ENCODE data around the gene ZYX.
A peak's percentile ranks its signal among the peaks of the same experiment; 100 is the strongest.

The ZYX gene

GRCh38 chr7:143374561-143374960 is 6.6 kb upstream of the ZYX start:
- Histone ChIP-seq H2BK120ac (ENCODE audit: low read depth, low read length) (no peak overlapping the region), H2AK5ac (ENCODE audit: low read length) (no peak overlapping the region), H3K79me1 (ENCODE audit: low read length) (peaks cover 2% of the 10 kb centered on the region), H4K8ac (ENCODE audit: low read depth, low read length) (no peak overlapping the region), H3K4me1 (ENCODE audit: control insufficient read depth, low read depth, low read length) (peaks cover 7% of the 10 kb centered on the region), H3K79me2 (ENCODE audit: control insufficient read depth, insufficient read depth, low read length) (peaks cover 5% of the 10 kb centered on the region), H3K4ac (ENCODE audit: low read depth, low read length) (no peak overlapping the region), H3K23ac (ENCODE audit: low read length) (no peak overlapping the region), H3K56ac (ENCODE audit: low read length) (no peak overlapping the region), H3K36me3 (ENCODE audit: control insufficient read depth, insufficient read depth, low read length) (no peaks in the 10 kb centered on the region), H3K4me3 (ENCODE audit: low read length) (no peak overlapping the region), H3K27me3 (ENCODE audit: insufficient read depth, low read length, poor library complexity) (no peaks in the 10 kb centered on the region), H3K18ac (ENCODE audit: low read length) (no peak overlapping the region), H2BK5ac (ENCODE audit: low read length) (no peak overlapping the region), H2BK15ac (replicated peaks; ENCODE audit: low read depth) (no peak overlapping the region), H3K4me2 (ENCODE audit: low read length) (no peak overlapping the region), H3K27ac (ENCODE audit: low read depth, low read length) (no peak overlapping the region), H4K5ac (ENCODE audit: low read length) (no peak overlapping the region), H3K9ac (ENCODE audit: low read length) (no peak overlapping the region)
- DNase-seq = no peak
- no CpG with 5 or more reads among the region's 5 CpGs for WGBS (ENCODE audit: extremely low coverage, insufficient coverage, low lambda C conversion rate)

GRCh38 chr7:143375298-143376034 is 5.7 kb upstream of the ZYX start:
- DNase-seq = no peak
- Histone ChIP-seq H3K79me1 (ENCODE audit: low read length) (peaks cover 6% of the 10 kb centered on the region), H2AK5ac (ENCODE audit: low read length) (no peak overlapping the region), H3K79me2 (ENCODE audit: control insufficient read depth, insufficient read depth, low read length) (peaks cover 9% of the 10 kb centered on the region), H3K4me1 (ENCODE audit: control insufficient read depth, low read depth, low read length) (peaks cover 7% of the 10 kb centered on the region), H3K27ac (ENCODE audit: low read depth, low read length) (no peak overlapping the region), H3K36me3 (ENCODE audit: control insufficient read depth, insufficient read depth, low read length) (no peaks in the 10 kb centered on the region), H3K23ac (ENCODE audit: low read length) (no peak overlapping the region), H3K9ac (ENCODE audit: low read length) (no peak overlapping the region), H3K27me3 (ENCODE audit: insufficient read depth, low read length, poor library complexity) (no peaks in the 10 kb centered on the region), H3K18ac (ENCODE audit: low read length) (no peak overlapping the region), H3K56ac (ENCODE audit: low read length) (peak overlapping the region; percentile 12), H2BK120ac (ENCODE audit: low read depth, low read length) (no peak overlapping the region), H3K4me2 (ENCODE audit: low read length) (no peak overlapping the region), H4K8ac (ENCODE audit: low read depth, low read length) (no peak overlapping the region), H3K4me3 (ENCODE audit: low read length) (no peak overlapping the region), H3K4ac (ENCODE audit: low read depth, low read length) (no peak overlapping the region), H2BK15ac (replicated peaks; ENCODE audit: low read depth) (no peak overlapping the region), H4K5ac (ENCODE audit: low read length) (no peak overlapping the region), H2BK5ac (ENCODE audit: low read length) (no peak overlapping the region)
- WGBS (ENCODE audit: extremely low coverage, insufficient coverage, low lambda C conversion rate) = no CpG with 5 or more reads among the region's 7 CpGs

GRCh38 chr7:143376396-143376795 is 4.7 kb upstream of the ZYX start:
- no peak overlapping the region for H4K8ac ChIP-seq (ENCODE audit: low read depth, low read length)
- H2AK5ac ChIP-seq (ENCODE audit: low read length) = no peak overlapping the region
- no peak overlapping the region for H3K4ac ChIP-seq (ENCODE audit: low read depth, low read length)
- H3K27me3 ChIP-seq (ENCODE audit: insufficient read depth, low read length, poor library complexity) = no peaks in the 10 kb centered on the region
- peaks cover 10% of the 10 kb centered on the region for H3K79me2 ChIP-seq (ENCODE audit: control insufficient read depth, insufficient read depth, low read length)
- H3K9ac ChIP-seq (ENCODE audit: low read length) = no peak overlapping the region
- no peak overlapping the region for H4K5ac ChIP-seq (ENCODE audit: low read length)
- no CpG with 5 or more reads among the region's 5 CpGs for whole genome bisulfite sequencing (ENCODE audit: extremely low coverage, insufficient coverage, low lambda C conversion rate)
- no peak overlapping the region for H3K4me2 ChIP-seq (ENCODE audit: low read length)
- H2BK120ac ChIP-seq (ENCODE audit: low read depth, low read length) = no peak overlapping the region
- no peak overlapping the region for H2BK5ac ChIP-seq (ENCODE audit: low read length)
- no peak overlapping the region for H3K18ac ChIP-seq (ENCODE audit: low read length)
- no peaks in the 10 kb centered on the region for H3K36me3 ChIP-seq (ENCODE audit: control insufficient read depth, insufficient read depth, low read length)
- peaks cover 6% of the 10 kb centered on the region for H3K79me1 ChIP-seq (ENCODE audit: low read length)
- peaks cover 7% of the 10 kb centered on the region for H3K4me1 ChIP-seq (ENCODE audit: control insufficient read depth, low read depth, low read length)
- H3K56ac ChIP-seq (ENCODE audit: low read length) = no peak overlapping the region
- no peak overlapping the region for H3K23ac ChIP-seq (ENCODE audit: low read length)
- H3K27ac ChIP-seq (ENCODE audit: low read depth, low read length) = no peak overlapping the region
- DNase-seq = no peak
- H3K4me3 ChIP-seq (ENCODE audit: low read length) = no peak overlapping the region
- H2BK15ac ChIP-seq (replicated peaks; ENCODE audit: low read depth) = no peak overlapping the region

- no peak overlapping the region for H4K8ac ChIP-seq (ENCODE audit: low read depth, low read length)
- H3K4me3 ChIP-seq (ENCODE audit: low read length) = peak overlapping the region; percentile 36
- no peak overlapping the region for H3K27ac ChIP-seq (ENCODE audit: low read depth, low read length)
- peak overlapping the region; percentile 21 for H4K5ac ChIP-seq (ENCODE audit: low read length)
- peak overlapping the region; percentile 80 for H3K9ac ChIP-seq (ENCODE audit: low read length)
- H3K79me1 ChIP-seq (ENCODE audit: low read length) = peaks cover 20% of the 10 kb centered on the region
- no CpG with 5 or more reads among the region's 15 CpGs for WGBS (ENCODE audit: extremely low coverage, insufficient coverage, low lambda C conversion rate)
- no peak for DNase-seq
- H3K4me1 ChIP-seq (ENCODE audit: control insufficient read depth, low read depth, low read length) = peaks cover 20% of the 10 kb centered on the region
- peaks cover 43% of the 10 kb centered on the region for H3K79me2 ChIP-seq (ENCODE audit: control insufficient read depth, insufficient read depth, low read length)
- no peaks in the 10 kb centered on the region for H3K27me3 ChIP-seq (ENCODE audit: insufficient read depth, low read length, poor library complexity)
- no peak overlapping the region for H3K23ac ChIP-seq (ENCODE audit: low read length)
- no peak overlapping the region for H2BK120ac ChIP-seq (ENCODE audit: low read depth, low read length)
- no peak overlapping the region for H2BK5ac ChIP-seq (ENCODE audit: low read length)
- peak overlapping the region; percentile 65 for H3K18ac ChIP-seq (ENCODE audit: low read length)
- H2AK5ac ChIP-seq (ENCODE audit: low read length) = no peak overlapping the region
- no peak overlapping the region for H2BK15ac ChIP-seq (replicated peaks; ENCODE audit: low read depth)
- H3K4ac ChIP-seq (ENCODE audit: low read depth, low read length) = peak overlapping the region; percentile 66
- H3K56ac ChIP-seq (ENCODE audit: low read length) = peak overlapping the region; percentile 75
- peak overlapping the region; percentile 75 for H3K4me2 ChIP-seq (ENCODE audit: low read length)
- no peaks in the 10 kb centered on the region for H3K36me3 ChIP-seq (ENCODE audit: control insufficient read depth, insufficient read depth, low read length)
Measured at GRCh38 chr7:143379611-143380259, 1.4 kb upstream of the ZYX start.

- peak overlapping the region; percentile 95 for H3K18ac ChIP-seq (ENCODE audit: low read length)
- H3K79me1 ChIP-seq (ENCODE audit: low read length) = peaks cover 25% of the 10 kb centered on the region
- H3K56ac ChIP-seq (ENCODE audit: low read length) = peak overlapping the region; percentile 97
- peak overlapping the region; percentile 43 for H4K8ac ChIP-seq (ENCODE audit: low read depth, low read length)
- peaks cover 49% of the 10 kb centered on the region for H3K79me2 ChIP-seq (ENCODE audit: control insufficient read depth, insufficient read depth, low read length)
- H3K9ac ChIP-seq (ENCODE audit: low read length) = peak overlapping the region; percentile 97
- DNase-seq = peak; percentile 93
- H3K4ac ChIP-seq (ENCODE audit: low read depth, low read length) = peak overlapping the region; percentile 100
- peak overlapping the region; percentile 96 for H3K23ac ChIP-seq (ENCODE audit: low read length)
- H3K27ac ChIP-seq (ENCODE audit: low read depth, low read length) = peak overlapping the region; percentile 96
- H3K4me1 ChIP-seq (ENCODE audit: control insufficient read depth, low read depth, low read length) = peaks cover 21% of the 10 kb centered on the region
- peaks cover 4% of the 10 kb centered on the region for H3K36me3 ChIP-seq (ENCODE audit: control insufficient read depth, insufficient read depth, low read length)
- no peak overlapping the region for H4K5ac ChIP-seq (ENCODE audit: low read length)
- H2AK5ac ChIP-seq (ENCODE audit: low read length) = no peak overlapping the region
- H3K4me3 ChIP-seq (ENCODE audit: low read length) = peak overlapping the region; percentile 90
- peak overlapping the region; percentile 88 for H2BK120ac ChIP-seq (ENCODE audit: low read depth, low read length)
- peak overlapping the region; percentile 75 for H3K4me2 ChIP-seq (ENCODE audit: low read length)
- H3K27me3 ChIP-seq (ENCODE audit: insufficient read depth, low read length, poor library complexity) = no peaks in the 10 kb centered on the region
- WGBS (ENCODE audit: extremely low coverage, insufficient coverage, low lambda C conversion rate) = no CpG with 5 or more reads among the region's 35 CpGs
- peak overlapping the region; percentile 37 for H2BK15ac ChIP-seq (replicated peaks; ENCODE audit: low read depth)
- peak overlapping the region; percentile 95 for H2BK5ac ChIP-seq (ENCODE audit: low read length)
Measured at GRCh38 chr7:143380260-143380645, 892 bp upstream of the ZYX start.
